NOMO-1 (cell line): ENCODE measurements around the gene MEGF8.
"Not testable (repeated sequence)": the region's sequence is repeated elsewhere in the genome, so short reads cannot be mapped to it uniquely, and the experiment has no call there.

Experiments used
- DNase-seq, 2 experiments: peaks; one replicate each; lab custom pipeline; 2025; ENCODE audit not compliant: unreplicated experiment in 2 of 2; lab: John Stamatoyannopoulos, UW

Gene MEGF8

GRCh38 chr19:42328854-42329253 is 3.4 kb downstream of the MEGF8 start:
- no peak for DNase-seq

GRCh38 chr19:42330241-42330711 is 4.8 kb downstream of the MEGF8 start:
- DNase-seq, result no peak

- DNase-seq, result not testable (repeated sequence)
Observed at GRCh38 chr19:42331333-42331732, 5.9 kb downstream of the MEGF8 start.

- no peak for DNase-seq
Observed at GRCh38 chr19:42332059-42332458, 6.6 kb downstream of the MEGF8 start.

- DNase-seq, result no peak
Observed at GRCh38 chr19:42333018-42333417, 7.6 kb downstream of the MEGF8 start.

GRCh38 chr19:42333975-42334696 is 8.7 kb downstream of the MEGF8 start:
- DNase-seq, result no peak

- DNase-seq, result no peak
Observed at GRCh38 chr19:42334697-42335373, 9.4 kb downstream of the MEGF8 start.

GRCh38 chr19:42335374-42335936 is 10.0 kb downstream of the MEGF8 start:
- DNase-seq, result no peak

GRCh38 chr19:42335971-42336370 is 10.5 kb downstream of the MEGF8 start:
- no peak for DNase-seq

GRCh38 chr19:42339126-42339860 is 13.9 kb downstream of the MEGF8 start:
- not testable (repeated sequence) for DNase-seq

GRCh38 chr19:42339922-42340321 is 14.5 kb downstream of the MEGF8 start:
- not testable (repeated sequence) for DNase-seq

GRCh38 chr19:42343344-42344110 is 18.1 kb downstream of the MEGF8 start:
- DNase-seq, result no peak

- DNase-seq, result no peak
Observed at GRCh38 chr19:42344336-42344893, 19.0 kb downstream of the MEGF8 start.

GRCh38 chr19:42345191-42345812 is 19.9 kb downstream of the MEGF8 start:
- DNase-seq, result no peak

GRCh38 chr19:42348211-42348610 is 22.8 kb downstream of the MEGF8 start:
- no peak for DNase-seq

- no peak for DNase-seq
Observed at GRCh38 chr19:42349378-42350107, 24.1 kb downstream of the MEGF8 start.

GRCh38 chr19:42350417-42350816 is 25.0 kb downstream of the MEGF8 start:
- DNase-seq, result no peak

- no peak for DNase-seq
Observed at GRCh38 chr19:42351079-42351735, 25.8 kb downstream of the MEGF8 start.
